Right ventricle myocardium superior (tissue), 1 donor: ENCODE data around the gene GNG4. TPM values are rescaled to one million over a fixed set of nuclear protein-coding genes. Genes with fewer than 3 reads are reported as not detected.
"Not testable (repeated sequence)": the region's sequence is repeated elsewhere in the genome, so short reads cannot be mapped to it uniquely, and the experiment has no call there.

Experiments used
- ATAC-seq: fragments of 200-7000 bp; cut with Tn5 transposase; one replicate; pipeline ENCODE4 v1.9.1; 2020; ENCODE audit warnings: mild to moderate bottlenecking; ENCODE audit not compliant: poor library complexity
- DNase-seq: peaks from one replicate; pipeline ENCODE4 v3.0.0-alpha.2; 2020
- intact Hi-C: fragments of 100-400 bp; cut with DNase I; formaldehyde crosslinking; loops from one replicate; pipeline ENCODE4 v1.11.2; 2022
- total RNA-seq: library from RNA; stranded (reverse); fragmentation: NEBNext Ultra II Directional; extraction: Animal tissue kit (Norgen Biotek cat#: 25700); gene quantifications from one replicate; pipeline ENCODE4 v1.2.1, GENCODE V29; 2021
- donor health status: DM: no; HTN: yes; CAD: no; lungs with severe emphysema.

Gene GNG4
- total RNA-seq, 1 donor from 2014 or later, result not detected

DNA sequence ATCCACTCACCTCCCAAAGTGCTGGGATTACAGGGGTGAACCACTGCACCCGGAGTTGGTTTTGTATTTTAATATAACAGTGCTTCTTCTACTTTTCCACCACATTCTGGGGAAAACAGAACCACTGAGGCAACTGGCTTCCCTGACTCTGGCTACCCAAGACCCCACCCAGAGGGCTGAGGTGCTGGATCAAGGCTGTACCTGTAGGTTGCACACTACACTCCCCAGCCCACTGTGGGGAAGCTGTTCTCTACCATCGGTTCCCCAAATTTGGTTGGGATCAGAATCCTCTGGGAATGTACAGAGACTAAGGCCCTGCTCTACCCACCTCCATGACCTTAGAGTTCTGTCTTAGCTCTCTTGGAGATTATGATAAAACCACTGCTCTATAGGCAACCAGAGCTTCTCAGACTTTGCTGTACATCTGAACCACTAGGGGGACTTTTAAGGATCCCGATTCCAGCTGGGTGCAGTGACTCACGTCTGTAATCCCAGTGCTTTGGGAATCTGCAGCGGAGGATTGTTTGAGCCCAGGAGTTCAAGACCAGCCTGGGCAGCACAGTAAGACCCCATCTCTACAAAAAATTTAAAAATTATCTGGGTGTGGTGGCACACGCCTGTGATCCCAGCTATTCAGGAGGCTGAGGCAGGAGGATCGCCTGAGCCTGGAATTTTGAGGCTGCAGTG, 51.6 kb downstream of the GNG4 start:
- ATAC-seq (no peak), DNase-seq (no peak)
- intact Hi-C loops, result no loop called here

DNA sequence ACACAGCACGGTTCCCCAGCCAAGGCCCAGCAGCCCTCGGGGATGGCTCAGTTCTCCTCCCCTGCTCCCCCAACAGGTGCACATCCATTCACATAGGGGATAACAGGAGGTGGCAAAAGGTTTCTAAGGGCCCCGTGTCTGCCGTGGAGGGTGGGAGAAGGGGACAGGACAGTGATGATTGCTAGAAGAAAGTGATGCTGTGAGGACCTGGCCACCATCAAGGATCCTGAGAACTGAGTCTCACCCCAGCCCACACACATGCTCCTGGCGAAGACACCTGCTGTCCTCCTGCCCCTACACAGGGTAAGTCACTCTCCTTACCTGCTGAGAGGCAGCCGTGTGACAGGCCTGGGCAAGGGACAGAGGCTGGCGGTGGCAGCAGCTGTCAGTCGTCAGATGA, 54.5 kb downstream of the GNG4 start:
- no peak for ATAC-seq
- no peak for DNase-seq
- intact Hi-C loops, result no loop called here

DNA sequence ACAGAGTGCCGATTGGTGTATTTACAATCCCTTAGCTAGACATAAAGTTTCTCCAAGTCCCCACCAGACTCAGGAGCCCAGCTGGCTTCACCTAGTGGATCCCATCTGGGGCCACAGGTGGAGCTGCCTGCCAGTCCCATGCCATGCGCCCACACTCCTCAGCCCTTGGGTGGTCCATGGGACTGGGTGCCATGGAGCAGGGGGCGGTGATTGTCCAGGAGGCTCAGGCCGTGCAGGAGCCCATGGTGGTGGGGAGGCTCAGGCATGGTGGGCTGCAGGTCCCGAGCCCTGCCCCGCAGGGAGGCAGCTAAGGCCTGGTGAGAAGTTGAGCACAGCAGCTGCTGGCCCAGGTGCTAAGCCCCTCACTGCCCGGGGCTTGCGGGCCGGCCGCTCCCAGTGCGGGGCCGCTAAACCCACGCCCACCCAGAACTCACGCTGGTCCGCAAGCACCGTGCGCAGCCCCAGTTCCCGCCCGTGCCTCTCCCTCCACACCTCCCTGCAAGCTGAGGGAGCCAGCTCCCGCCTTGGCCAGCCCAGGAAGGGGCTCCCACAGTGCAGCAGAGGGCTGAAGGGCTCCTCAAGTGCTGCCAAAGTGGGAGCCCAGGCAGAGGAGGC, 55.2 kb downstream of the GNG4 start:
- intact Hi-C loops, ATAC-seq, DNase-seq: not testable (repeated sequence)

DNA sequence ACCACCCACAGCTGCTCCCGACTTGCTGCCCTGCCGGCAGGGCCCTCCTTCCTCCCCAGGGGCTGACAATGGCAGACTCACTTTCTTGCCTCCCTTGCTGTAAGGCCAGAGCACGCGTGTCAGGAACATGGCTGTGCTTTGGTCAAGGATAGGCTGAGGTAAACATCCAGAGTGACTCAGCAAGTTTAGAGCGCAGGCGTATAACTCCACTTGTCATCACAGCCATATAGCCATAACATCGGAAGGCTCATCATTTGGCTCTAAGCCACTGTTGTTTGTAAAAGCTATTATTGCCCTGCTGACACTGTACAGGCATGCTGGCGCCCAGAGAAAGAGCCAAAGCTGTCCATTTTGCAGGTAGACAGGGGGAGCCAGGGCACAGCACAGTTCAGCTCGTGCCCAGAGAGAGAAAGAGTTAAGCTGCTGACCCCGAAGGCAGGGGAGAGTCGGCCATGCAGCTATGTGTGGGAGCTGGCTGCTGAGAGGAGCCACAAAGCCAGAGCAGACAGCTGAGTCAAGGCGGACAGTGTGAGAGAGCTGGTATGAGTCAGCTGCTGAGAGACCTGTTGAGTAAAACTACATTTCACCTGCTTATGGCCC, 60.6 kb downstream of the GNG4 start:
- DNase-seq (no peak), ATAC-seq (no peak)
- intact Hi-C loops, result no loop called here

DNA sequence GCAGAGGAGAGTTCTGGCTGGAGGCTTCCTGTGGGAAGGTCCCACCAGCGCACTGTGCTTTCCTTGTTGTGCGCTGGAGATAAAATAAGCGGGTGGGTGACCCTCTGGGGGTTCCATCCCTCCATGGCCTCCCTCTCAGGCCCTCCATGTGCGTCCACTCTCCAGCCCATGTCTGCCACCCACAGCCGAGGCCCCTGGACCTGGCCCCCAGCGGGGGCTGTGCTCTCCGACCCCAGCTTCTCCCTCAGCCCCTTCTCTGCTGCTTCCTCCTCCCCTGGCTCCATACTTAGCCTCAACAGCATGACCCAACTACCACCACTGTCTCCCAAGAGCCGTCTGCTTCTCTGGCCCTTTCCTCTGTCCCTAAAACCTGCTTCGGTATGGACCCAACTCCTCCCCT, 61.4 kb downstream of the GNG4 start:
- intact Hi-C loops, result no loop called here
- ATAC-seq, result no peak
- no peak for DNase-seq

DNA sequence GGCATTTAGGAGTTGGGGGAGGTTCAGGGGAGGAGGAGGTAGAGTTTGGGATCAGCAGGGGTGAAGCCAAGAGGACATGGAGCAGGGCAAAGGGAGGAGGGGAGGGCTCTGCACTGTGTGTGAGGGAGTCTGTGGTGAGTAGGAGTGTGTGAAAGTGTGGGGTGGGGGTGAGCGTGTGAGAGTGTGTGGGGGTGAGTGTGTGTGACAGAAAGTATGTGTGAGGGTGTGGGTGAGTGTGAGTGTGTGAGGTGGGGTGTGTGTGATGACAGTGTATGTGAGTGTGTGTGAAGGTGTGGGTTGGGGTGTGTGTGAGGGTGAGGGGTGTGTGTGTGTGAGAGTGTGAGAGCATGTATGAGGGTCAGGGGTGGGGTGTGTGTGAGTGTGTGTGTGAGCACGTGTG, 62.6 kb downstream of the GNG4 start:
- DNase-seq (no peak), ATAC-seq (no peak)
- intact Hi-C loops, result no loop called here

DNA sequence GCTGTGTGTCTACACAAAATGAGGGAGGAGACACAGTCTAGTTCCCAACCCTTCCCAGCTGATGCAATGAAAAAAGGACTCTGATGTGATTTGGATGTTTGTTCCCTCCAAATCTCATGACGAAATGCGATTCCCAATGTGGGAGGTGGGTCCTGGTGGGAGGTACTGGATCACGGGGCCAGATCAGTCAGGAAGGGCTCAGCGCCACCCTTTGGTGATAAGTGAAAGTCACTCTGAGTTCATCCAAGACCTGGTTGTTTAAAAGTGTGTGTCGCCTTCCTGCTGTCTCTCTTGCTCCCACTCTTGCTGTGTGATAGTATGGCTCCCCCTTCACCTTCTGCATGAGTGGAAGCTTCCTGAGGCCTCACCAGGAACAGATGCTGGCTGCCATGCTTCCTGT, 63.2 kb downstream of the GNG4 start:
- intact Hi-C loops, result no loop called here
- no peak for ATAC-seq
- no peak for DNase-seq

DNA sequence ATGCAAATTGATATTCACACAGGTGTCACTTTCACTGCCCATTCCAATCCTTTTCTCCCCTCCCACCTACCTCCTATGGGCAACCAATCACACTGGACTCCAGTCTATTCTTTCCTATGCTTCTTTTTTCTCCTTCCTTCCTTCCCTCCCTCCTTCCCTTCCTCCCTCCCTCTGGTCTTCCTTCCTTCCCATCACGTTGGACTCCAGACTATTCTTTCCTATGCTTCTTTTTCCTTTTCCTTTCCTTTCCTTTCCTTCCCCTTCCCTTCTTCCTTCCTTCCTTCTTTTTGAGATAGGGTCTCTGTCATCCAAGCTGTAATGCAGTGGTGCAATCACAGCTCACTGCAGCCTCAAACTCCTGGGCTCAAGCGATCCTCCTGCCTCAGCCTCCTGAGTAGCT, 64.6 kb downstream of the GNG4 start:
- DNase-seq (no peak), ATAC-seq (no peak)
- intact Hi-C loops, result no loop called here

DNA sequence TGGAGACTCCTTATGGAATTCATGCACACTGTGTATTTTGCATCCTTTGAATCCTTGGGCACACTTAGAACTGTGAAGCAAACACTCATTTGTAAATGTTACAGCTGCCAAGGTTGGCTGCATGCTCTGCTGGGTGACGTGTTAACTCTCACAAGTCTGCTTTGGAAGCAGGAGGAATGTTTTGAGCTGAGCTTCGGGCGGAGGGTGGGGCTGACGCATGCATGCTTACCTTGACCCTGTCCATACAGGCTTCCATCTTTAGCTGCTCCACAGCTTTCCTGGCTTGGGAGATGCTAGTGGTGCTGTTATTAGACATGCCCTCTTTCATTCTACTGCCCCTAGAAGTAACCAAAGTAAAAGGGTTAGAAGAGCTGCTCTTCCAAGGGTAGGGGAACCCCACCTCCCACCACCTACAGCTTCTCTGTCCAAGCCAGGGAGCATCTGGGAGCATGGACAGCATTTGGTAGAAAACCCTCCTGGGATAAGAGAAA, 66.0 kb downstream of the GNG4 start:
- no peak for ATAC-seq
- intact Hi-C loops, result no loop called here
- DNase-seq, result no peak

DNA sequence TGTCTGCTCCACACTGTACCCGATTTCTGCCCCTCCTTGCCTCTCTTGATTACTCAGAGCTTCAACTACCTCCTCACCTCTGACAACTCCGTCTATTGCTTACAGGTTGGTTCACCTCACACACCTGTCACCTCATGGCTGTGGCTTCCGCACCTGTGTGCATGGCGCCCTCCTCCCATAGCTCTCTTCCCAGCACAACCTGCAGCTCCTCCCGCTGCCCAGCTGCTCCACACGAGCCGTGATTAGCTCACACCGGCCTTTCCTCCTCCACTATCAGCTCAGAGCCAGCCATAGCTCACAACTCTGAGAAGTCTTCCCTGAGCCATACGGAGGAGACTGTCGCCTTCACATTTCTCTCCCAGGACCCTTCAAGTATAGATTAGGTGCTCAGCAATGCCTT, 67.5 kb downstream of the GNG4 start:
- intact Hi-C loops, result no loop called here
- no peak for DNase-seq
- ATAC-seq, result no peak

DNA sequence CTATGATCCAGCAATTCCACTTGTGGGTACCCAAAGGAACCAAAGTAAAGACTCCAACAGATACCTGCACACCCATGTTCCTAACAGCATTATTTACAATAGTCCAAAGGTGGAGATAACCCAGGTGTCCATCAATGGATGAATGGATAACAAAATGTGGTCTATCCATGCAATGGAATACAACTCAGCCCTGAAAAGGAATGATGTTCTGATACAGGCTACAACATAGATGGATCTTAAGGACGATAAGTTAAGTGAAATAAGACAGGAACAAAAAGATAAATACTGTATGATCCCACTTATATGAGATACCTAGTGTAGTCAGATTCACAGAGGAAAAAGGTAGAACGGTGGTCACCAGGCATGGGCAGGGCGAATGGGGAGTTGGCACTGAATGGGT, 69.7 kb downstream of the GNG4 start:
- intact Hi-C loops, result no loop called here
- ATAC-seq (no peak), DNase-seq (no peak)

DNA sequence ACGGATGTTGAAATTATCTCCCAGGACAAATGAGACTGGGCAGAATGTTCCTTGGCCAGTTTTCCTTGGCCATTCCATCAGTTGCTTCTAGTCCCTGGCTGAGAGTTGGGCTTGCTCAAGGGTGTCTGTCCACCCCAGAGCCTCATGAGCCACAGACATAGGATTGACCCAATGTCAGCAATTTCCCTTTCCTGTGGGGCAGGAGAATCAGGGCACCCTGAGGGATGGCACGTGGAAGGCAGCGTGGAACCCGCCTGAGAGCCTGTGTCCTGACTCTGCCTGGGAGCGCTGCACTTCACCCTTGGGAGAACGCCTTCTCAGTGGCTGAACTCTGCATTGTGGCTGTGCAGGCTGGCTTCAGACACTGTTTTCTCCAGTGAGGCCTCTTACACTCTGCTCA, 74.0 kb downstream of the GNG4 start:
- DNase-seq, result no peak
- intact Hi-C loops, result no loop called here
- ATAC-seq, result no peak

DNA sequence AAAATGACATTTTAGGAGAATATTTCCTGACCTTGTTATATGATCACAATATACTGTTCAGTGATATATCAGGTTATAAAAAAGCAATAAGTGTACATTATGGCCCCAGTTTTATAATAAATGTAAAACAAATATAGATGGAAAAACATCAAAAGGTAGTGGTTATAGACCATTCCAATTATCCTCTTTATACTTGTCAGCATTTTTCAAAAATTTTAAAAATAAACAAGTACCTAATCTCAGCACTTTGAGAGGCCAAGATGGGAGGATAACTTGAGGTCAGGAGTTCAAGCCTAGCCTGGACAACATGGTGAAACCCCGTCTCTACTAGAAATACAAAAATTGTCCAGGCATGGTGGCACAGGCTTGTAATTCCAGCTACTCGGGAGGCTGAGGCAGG, 75.7 kb downstream of the GNG4 start:
- DNase-seq (no peak), ATAC-seq (no peak)
- intact Hi-C loops, result no loop called here

DNA sequence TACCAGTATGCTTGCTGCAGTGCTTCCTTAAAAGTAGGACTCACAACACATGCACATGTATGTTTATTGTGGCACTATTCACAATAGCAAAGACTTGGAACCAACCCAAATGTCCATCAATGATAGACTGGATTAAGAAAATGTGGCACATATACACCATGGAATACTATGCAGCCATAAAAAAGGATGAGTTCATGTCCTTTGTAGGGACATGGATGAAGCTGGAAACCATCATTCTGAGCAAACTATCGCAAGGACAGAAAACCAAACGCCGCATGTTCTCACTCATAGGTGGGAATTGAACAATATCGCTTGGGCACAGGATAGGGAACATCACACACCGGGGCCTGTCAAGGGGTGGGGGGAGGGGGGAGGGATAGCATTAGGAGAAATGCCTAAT, 76.6 kb downstream of the GNG4 start:
- DNase-seq, ATAC-seq, intact Hi-C loops: not testable (repeated sequence)

DNA sequence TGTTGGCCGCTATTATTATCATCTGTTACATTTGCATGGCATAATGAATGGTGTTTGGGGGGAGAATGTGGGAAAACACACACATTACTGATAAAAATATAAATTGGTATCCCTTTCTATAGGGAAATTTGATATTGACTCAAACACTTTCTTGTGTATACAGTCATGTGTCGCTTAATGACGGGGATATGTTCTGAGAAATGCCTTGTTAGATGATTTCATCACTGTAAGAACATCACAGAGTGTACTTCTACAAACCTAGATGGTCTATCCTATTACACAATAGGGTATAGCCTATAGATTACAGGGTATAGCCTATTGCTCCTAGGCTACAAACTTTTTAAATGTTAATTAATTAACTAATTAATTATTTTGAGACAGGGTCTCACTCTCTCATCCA, 78.1 kb downstream of the GNG4 start:
- intact Hi-C loops, result no loop called here
- ATAC-seq, result no peak
- DNase-seq, result no peak

DNA sequence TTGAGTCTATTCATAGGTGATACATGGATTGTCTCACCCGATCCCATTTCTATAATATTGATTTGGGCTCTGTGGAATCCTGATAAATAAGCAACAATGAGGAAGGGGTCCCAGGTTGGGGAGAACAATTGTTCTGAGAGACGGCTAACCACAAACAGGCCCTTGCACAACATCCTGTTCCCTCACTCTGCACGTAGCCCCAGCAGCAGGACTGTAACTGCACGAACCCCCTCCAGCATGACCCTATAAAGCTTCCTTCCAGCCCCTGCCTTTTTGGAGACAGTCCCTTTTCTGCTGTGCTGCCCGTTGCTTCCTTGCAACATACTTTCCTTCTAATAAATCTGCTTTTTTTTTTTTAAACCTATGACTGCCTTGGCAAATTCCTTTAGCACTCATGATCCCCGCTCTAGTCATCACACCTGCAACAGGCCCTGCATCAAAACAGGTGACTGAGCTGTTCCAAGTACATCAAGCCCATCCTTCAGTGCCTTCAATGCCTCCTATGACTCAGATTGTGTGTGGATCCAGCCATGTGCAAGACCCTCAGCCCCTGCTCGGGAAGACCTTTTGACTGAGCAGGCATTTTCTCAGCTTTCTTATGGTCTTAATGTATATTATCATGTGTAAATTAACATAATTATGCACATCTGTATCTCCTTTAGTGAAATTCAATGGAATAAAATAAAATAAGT, 81.6 kb downstream of the GNG4 start:
- intact Hi-C loops, result no loop called here
- ATAC-seq (no peak), DNase-seq (no peak)

DNA sequence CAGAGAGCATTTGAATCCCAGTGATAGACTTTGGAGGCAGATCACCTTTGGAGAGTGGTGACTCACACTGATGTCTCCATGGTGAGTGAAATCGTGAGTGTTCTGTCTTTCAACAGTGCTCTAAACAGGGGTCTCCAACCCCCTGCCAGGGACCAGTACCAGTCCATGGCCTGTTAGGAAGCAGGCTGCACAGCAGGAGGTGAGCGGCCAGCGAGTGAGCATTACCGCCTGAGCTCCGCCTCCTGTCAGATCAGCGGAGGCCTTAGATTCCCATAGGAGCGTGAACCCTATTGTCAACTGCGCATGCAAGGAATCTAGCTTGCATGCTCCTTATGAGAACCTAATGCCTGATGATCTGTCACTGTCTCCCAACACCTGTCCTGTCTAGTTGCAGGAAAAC, 83.5 kb downstream of the GNG4 start:
- intact Hi-C loops, result no loop called here
- ATAC-seq, result no peak
- DNase-seq, result no peak

DNA sequence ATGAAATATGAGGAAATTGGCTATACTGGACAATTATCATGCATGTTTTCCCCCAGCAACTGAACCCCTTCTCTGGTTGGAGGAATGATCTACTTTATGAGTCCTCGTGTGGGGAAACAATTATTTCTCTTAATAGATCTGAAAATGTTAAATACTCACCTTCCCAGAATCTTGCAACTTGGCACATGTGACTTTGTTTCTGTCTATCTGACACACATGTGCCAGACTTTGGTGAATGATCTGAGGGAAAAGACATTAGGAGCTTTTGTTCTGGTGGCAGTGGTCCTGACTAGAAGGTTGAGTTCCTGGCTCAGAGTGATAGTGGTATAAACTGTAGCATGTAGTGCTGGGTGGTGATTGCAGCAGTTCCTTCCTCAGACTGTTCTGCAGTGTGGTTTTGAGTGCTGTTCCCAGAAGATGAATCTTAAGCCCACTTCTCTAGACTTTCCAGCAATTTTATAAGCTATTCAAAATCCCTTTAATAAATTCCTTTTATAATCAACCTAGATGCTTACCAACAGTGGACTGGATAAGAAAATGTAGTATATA, 86.0 kb downstream of the GNG4 start:
- ATAC-seq, result no peak
- intact Hi-C loops, result no loop called here
- no peak for DNase-seq

DNA sequence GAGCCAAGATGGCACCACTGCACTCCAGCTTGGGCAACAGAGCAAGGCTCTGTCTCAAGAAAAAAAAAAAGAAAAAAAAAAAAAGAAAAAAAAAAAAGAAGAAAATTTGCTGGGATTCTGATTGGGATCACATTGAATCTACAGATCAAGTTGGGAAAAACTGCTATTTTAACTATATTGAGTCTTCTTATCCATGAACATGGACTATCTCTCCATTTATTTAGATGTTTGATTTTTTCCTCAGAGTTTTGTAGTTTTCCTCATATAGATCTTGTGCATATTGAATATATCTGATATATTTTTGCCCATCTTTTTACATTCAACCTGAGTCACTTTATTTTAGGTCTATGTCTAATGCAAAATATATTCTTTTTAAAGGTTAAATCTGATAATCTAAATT, 87.0 kb downstream of the GNG4 start:
- DNase-seq (no peak), ATAC-seq (no peak)
- intact Hi-C loops, result no loop called here
